GM23338 (cell line): ENCODE measurements around the gene SEMA5A. TPM values are rescaled to one million over a fixed set of nuclear protein-coding genes. Genes with fewer than 3 reads are reported as not detected.
A peak's percentile ranks its signal among the peaks of the same experiment; 100 is the strongest.

Experiments
- ATAC-seq: fragments of 200-7000 bp; cut with Tn5 transposase; 3 replicates; pipeline ENCODE4 v1.9.1; 2020
- DNase-seq: peaks from one replicate; pipeline ENCODE4 v3.0.0-alpha.2; 2015; ENCODE audit warnings: low spot score
- H2AFZ ChIP-seq: fragments of 200-600 bp; sonication (generic); 2 replicates; pipeline ENCODE4 v1.8.0; 2016; ENCODE audit warnings: antibody characterized with exemption, mild to moderate bottlenecking, moderate library complexity
- H3F3A ChIP-seq: fragments of 200-600 bp; sonication (generic); replicated peaks from 2 replicates; pipeline ENCODE4 v1.8.0; 2017; ENCODE audit warnings: antibody characterized with exemption, mixed run types, low read depth
- H3K27ac ChIP-seq: fragments of 200-600 bp; sonication (generic); 2 replicates; pipeline ENCODE4 v1.6.1; 2016; ENCODE audit warnings: low read depth
- H3K27me3 ChIP-seq: fragments of 200-600 bp; sonication (generic); 2 replicates; pipeline ENCODE4 v1.8.0; 2016; ENCODE audit warnings: mild to moderate bottlenecking, mixed run types, moderate library complexity; ENCODE audit not compliant: insufficient read depth
- H3K36me3 ChIP-seq: fragments of 200-600 bp; sonication (generic); 2 replicates; pipeline ENCODE4 v1.8.0; 2016; ENCODE audit warnings: mild to moderate bottlenecking; ENCODE audit not compliant: insufficient read depth
- H3K4me1 ChIP-seq: fragments of 200-600 bp; sonication (generic); 2 replicates; pipeline ENCODE4 v1.8.0; 2016; ENCODE audit warnings: mild to moderate bottlenecking, moderate library complexity; ENCODE audit not compliant: insufficient read depth
- H3K4me2 ChIP-seq: fragments of 200-600 bp; sonication (generic); 2 replicates; pipeline ENCODE4 v1.7.1; 2017; ENCODE audit warnings: mixed run types
- H3K4me3 ChIP-seq: fragments of 200-600 bp; sonication (generic); 2 replicates; pipeline ENCODE4 v1.6.1; 2016; ENCODE audit warnings: mixed run types
- H3K79me2 ChIP-seq: fragments of 200-600 bp; sonication (generic); replicated peaks from 2 replicates; pipeline ENCODE4 v1.8.0; 2017; ENCODE audit warnings: mild to moderate bottlenecking; ENCODE audit not compliant: insufficient read depth
- H3K9me2 ChIP-seq: fragments of 200-600 bp; sonication (generic); 2 replicates; pipeline ENCODE4 v1.8.0; 2017; ENCODE audit not compliant: insufficient read depth
- H4K20me1 ChIP-seq: fragments of 200-600 bp; sonication (generic); replicated peaks from 2 replicates; pipeline ENCODE4 v1.8.0; 2017; ENCODE audit warnings: mild to moderate bottlenecking; ENCODE audit not compliant: insufficient read depth
- H3K27ac Mint-ChIP-seq: 2 replicates; pipeline ENCODE4 v1.8.0; 2020; ENCODE audit warnings: inconsistent platforms, mild to moderate bottlenecking, moderate library complexity, mixed read lengths
- H3K27me3 Mint-ChIP-seq: 3 replicates; pipeline ENCODE4 v1.8.0; 2022; ENCODE audit warnings: low read depth, mild to moderate bottlenecking, moderate library complexity, mixed read lengths, inconsistent platforms; ENCODE audit not compliant: insufficient read depth, poor library complexity
- H3K36me3 Mint-ChIP-seq: 3 replicates; pipeline ENCODE4 v1.8.0; 2021; ENCODE audit warnings: low read depth, mild to moderate bottlenecking, inconsistent platforms, moderate library complexity, mixed read lengths
- H3K4me1 Mint-ChIP-seq: 3 replicates; pipeline ENCODE4 v1.8.0; 2020; ENCODE audit warnings: mild to moderate bottlenecking, inconsistent platforms, mixed read lengths
- H3K4me3 Mint-ChIP-seq: 3 replicates; pipeline ENCODE4 v1.8.0; 2021; ENCODE audit warnings: moderate library complexity, mild to moderate bottlenecking, inconsistent platforms, mixed read lengths
- H3K9me3 Mint-ChIP-seq: 3 replicates; pipeline ENCODE4 v1.8.0; 2020; ENCODE audit warnings: moderate library complexity, mild to moderate bottlenecking, inconsistent platforms, mixed read lengths
- CREB1 ChIP-seq: fragments of 250-450 bp; sonication (Bioruptor Pico); IDR thresholded peaks from 2 replicates; pipeline ENCODE4 v1.5.0; 2020; ENCODE audit warnings: low read depth, mild to moderate bottlenecking, moderate library complexity
- EZH2 ChIP-seq: fragments of 200-600 bp; sonication (generic); IDR thresholded peaks from one replicate; pipeline ENCODE4 v1.8.0; 2017; ENCODE audit warnings: antibody characterized with exemption, mild to moderate bottlenecking, low read depth; ENCODE audit not compliant: unreplicated experiment
- EZH2phosphoT487 ChIP-seq: fragments of 200-600 bp; sonication (generic); IDR thresholded peaks from one replicate; pipeline ENCODE4 v1.8.1; 2018; ENCODE audit warnings: antibody characterized with exemption; ENCODE audit not compliant: unreplicated experiment
- JUNB ChIP-seq: IDR thresholded peaks from one replicate; pipeline ENCODE4 v1.6.1; 2016; ENCODE audit warnings: antibody characterized with exemption; ENCODE audit not compliant: unreplicated experiment
- POLR2AphosphoS5 ChIP-seq: IDR thresholded peaks from 2 replicates; pipeline ENCODE4 v1.6.1; 2016; ENCODE audit warnings: antibody characterized with exemption, low read depth
- ZNF114 ChIP-seq: fragments of 250-450 bp; sonication (Bioruptor Pico); IDR thresholded peaks from 2 replicates; pipeline ENCODE4 v1.5.0; 2020; ENCODE audit warnings: mild to moderate bottlenecking, moderate library complexity
- polyA plus RNA-seq: library from polyadenylated mRNA; unstranded; fragments of >200 nt; fragmentation: Nextera tagmentation; extraction: Ambion mirVana; gene quantifications from 2 replicates; pipeline ENCODE4 v1.2.1, GENCODE V29; 2016
- total RNA-seq: library from RNA; depleted of rRNA; stranded (reverse); fragments of >200 nt; shearing (Covaris generic); gene quantifications from 2 replicates; pipeline ENCODE4 v1.2.3, GENCODE V29; 2014
- TF ChIP-seq, protein P1 (sequence below): fragments of 250-450 bp; sonication (Bioruptor Pico); IDR thresholded peaks from 2 replicates; pipeline ENCODE4 v1.5.0; 2020; ENCODE audit warnings: mild to moderate bottlenecking, moderate library complexity
- TF ChIP-seq, protein P2 (sequence below), 2 experiments: fragments of 200-600 bp in 1 of 2; sonication (generic) in 1 of 2; conservative IDR thresholded peaks; 2 replicates each; pipeline versions ENCODE4 v1.5.1 to v1.6.1; 2016 to 2017; ENCODE audit warnings: antibody characterized with exemption in 2 of 2, low read depth in 2 of 2, mild to moderate bottlenecking in 2 of 2, moderate library complexity in 1 of 2

SEMA5A gene
- total and polyA plus RNA-seq, 2 experiments from 2014 or later, result 2.1 to 8.1 TPM

DNA sequence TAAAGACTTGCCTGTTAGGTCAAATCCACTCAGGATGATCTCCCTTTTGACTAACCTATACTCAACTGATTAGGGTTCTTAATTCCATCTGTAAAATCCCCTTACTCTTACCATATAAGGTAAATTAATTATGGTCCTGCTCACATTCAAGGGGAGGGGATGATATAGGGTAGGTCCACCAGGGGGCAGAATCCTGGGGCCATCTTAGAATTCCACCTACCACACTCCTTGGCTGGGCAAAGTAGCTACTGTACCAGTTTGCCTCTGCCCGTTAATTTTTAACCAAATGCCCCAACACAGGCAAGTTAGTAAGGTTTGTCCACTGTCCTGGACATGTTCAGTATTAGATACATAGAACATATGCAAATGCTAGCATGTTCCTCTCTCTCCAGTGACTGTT, 262.4 kb downstream of the SEMA5A start:
- ATAC-seq, result no peak; the same call in 2 of the 3 replicates
- no peak overlapping the region for H3K27ac Mint-ChIP-seq
- no peak overlapping the region for H3K4me3 ChIP-seq
- H3F3A ChIP-seq, result no peaks in the 10 kb centered on the region
- no peaks in the 10 kb centered on the region for H3K79me2 ChIP-seq
- peaks cover 10% of the 10 kb centered on the region for H3K36me3 Mint-ChIP-seq
- H2AFZ ChIP-seq, result no peak overlapping the region
- H4K20me1 ChIP-seq, result no peaks in the 10 kb centered on the region
- TF ChIP-seq JUNB, result no peak
- no peak for TF ChIP-seq POLR2AphosphoS5
- no peak for TF ChIP-seq ZNF114 (CRISPR knock-in tag)
- no peak for TF ChIP-seq CREB1 (CRISPR knock-in tag)
- TF ChIP-seq EZH2phosphoT487, result no peak
- TF ChIP-seq, protein P1, sequence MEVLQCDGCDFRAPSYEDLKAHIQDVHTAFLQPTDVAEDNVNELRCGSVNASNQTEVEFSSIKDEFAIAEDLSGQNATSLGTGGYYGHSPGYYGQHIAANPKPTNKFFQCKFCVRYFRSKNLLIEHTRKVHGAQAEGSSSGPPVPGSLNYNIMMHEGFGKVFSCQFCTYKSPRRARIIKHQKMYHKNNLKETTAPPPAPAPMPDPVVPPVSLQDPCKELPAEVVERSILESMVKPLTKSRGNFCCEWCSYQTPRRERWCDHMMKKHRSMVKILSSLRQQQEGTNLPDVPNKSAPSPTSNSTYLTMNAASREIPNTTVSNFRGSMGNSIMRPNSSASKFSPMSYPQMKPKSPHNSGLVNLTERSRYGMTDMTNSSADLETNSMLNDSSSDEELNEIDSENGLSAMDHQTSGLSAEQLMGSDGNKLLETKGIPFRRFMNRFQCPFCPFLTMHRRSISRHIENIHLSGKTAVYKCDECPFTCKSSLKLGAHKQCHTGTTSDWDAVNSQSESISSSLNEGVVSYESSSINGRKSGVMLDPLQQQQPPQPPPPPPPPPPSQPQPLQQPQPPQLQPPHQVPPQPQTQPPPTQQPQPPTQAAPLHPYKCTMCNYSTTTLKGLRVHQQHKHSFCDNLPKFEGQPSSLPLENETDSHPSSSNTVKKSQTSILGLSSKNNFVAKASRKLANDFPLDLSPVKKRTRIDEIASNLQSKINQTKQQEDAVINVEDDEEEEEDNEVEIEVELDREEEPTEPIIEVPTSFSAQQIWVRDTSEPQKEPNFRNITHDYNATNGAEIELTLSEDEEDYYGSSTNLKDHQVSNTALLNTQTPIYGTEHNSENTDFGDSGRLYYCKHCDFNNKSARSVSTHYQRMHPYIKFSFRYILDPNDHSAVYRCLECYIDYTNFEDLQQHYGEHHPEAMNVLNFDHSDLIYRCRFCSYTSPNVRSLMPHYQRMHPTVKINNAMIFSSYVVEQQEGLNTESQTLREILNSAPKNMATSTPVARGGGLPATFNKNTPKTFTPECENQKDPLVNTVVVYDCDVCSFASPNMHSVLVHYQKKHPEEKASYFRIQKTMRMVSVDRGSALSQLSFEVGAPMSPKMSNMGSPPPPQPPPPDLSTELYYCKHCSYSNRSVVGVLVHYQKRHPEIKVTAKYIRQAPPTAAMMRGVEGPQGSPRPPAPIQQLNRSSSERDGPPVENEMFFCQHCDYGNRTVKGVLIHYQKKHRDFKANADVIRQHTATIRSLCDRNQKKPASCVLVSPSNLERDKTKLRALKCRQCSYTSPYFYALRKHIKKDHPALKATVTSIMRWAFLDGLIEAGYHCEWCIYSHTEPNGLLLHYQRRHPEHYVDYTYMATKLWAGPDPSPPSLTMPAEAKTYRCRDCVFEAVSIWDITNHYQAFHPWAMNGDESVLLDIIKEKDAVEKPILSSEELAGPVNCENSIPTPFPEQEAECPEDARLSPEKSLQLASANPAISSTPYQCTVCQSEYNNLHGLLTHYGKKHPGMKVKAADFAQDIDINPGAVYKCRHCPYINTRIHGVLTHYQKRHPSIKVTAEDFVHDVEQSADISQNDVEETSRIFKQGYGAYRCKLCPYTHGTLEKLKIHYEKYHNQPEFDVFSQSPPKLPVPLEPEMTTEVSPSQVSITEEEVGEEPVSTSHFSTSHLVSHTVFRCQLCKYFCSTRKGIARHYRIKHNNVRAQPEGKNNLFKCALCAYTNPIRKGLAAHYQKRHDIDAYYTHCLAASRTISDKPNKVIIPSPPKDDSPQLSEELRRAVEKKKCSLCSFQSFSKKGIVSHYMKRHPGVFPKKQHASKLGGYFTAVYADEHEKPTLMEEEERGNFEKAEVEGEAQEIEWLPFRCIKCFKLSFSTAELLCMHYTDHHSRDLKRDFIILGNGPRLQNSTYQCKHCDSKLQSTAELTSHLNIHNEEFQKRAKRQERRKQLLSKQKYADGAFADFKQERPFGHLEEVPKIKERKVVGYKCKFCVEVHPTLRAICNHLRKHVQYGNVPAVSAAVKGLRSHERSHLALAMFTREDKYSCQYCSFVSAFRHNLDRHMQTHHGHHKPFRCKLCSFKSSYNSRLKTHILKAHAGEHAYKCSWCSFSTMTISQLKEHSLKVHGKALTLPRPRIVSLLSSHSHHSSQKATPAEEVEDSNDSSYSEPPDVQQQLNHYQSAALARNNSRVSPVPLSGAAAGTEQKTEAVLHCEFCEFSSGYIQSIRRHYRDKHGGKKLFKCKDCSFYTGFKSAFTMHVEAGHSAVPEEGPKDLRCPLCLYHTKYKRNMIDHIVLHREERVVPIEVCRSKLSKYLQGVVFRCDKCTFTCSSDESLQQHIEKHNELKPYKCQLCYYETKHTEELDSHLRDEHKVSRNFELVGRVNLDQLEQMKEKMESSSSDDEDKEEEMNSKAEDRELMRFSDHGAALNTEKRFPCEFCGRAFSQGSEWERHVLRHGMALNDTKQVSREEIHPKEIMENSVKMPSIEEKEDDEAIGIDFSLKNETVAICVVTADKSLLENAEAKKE (CRISPR knock-in tag), result no peak
- TF ChIP-seq EZH2, result no peak
- TF ChIP-seq, protein P2, sequence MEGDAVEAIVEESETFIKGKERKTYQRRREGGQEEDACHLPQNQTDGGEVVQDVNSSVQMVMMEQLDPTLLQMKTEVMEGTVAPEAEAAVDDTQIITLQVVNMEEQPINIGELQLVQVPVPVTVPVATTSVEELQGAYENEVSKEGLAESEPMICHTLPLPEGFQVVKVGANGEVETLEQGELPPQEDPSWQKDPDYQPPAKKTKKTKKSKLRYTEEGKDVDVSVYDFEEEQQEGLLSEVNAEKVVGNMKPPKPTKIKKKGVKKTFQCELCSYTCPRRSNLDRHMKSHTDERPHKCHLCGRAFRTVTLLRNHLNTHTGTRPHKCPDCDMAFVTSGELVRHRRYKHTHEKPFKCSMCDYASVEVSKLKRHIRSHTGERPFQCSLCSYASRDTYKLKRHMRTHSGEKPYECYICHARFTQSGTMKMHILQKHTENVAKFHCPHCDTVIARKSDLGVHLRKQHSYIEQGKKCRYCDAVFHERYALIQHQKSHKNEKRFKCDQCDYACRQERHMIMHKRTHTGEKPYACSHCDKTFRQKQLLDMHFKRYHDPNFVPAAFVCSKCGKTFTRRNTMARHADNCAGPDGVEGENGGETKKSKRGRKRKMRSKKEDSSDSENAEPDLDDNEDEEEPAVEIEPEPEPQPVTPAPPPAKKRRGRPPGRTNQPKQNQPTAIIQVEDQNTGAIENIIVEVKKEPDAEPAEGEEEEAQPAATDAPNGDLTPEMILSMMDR (conservative IDR thresholded peaks at IDR 0.05; ENCODE audit: low read depth in 2 of 2), result peak; percentile 50 to 53
- DNase-seq, result peak; percentile 24
- no peaks in the 10 kb centered on the region for H3K36me3 ChIP-seq
- H3K27me3 ChIP-seq, result no peaks in the 10 kb centered on the region
- H3K4me1 ChIP-seq, result no peaks in the 10 kb centered on the region
- H3K9me2 ChIP-seq, result peaks cover 9% of the 10 kb centered on the region; the same call in 1 of the 2 replicates
- peaks cover 4% of the 10 kb centered on the region for H3K27me3 Mint-ChIP-seq
- no peak overlapping the region for H3K4me3 Mint-ChIP-seq
- peaks cover 11% of the 10 kb centered on the region; the same call in 2 of the 3 replicates for H3K9me3 Mint-ChIP-seq
- no peak overlapping the region for H3K4me2 ChIP-seq
- H3K4me1 Mint-ChIP-seq, result no peaks in the 10 kb centered on the region
- no peak overlapping the region for H3K27ac ChIP-seq
